Osteoblast (primary cell): ENCODE measurements around the gene SAP30BP. TPM values are rescaled to one million over a fixed set of nuclear protein-coding genes. Genes with fewer than 3 reads are reported as not detected.

Experiments used
- DNase-seq: peaks from one replicate; pipeline ENCODE4 v3.0.0; 2011; ENCODE audit warnings: low spot score, mixed read lengths; ENCODE audit not compliant: insufficient read length; ENCODE audit errors: missing footprints
- H2AFZ ChIP-seq: 2 replicates; pipeline ENCODE4 v1.6.0; 2011; ENCODE audit warnings: mild to moderate bottlenecking, low read length
- H3K27ac ChIP-seq: 2 replicates; pipeline ENCODE4 v1.5.1; 2011; ENCODE audit warnings: mild to moderate bottlenecking, low read depth, low read length, moderate library complexity
- H3K27me3 ChIP-seq: 2 replicates; pipeline ENCODE4 v1.6.0; 2012; ENCODE audit warnings: mild to moderate bottlenecking, control low read depth, inconsistent platforms, low read length, moderate library complexity; ENCODE audit not compliant: insufficient read depth
- H3K36me3 ChIP-seq: 2 replicates; pipeline ENCODE4 v1.5.1; 2011; ENCODE audit warnings: mild to moderate bottlenecking, low read length, control low read depth, moderate library complexity; ENCODE audit not compliant: insufficient read depth
- H3K4me1 ChIP-seq: 2 replicates; pipeline ENCODE4 v1.5.1; 2011; ENCODE audit warnings: mild to moderate bottlenecking, low read length, control low read depth, moderate library complexity; ENCODE audit not compliant: insufficient read depth
- H3K4me2 ChIP-seq: 2 replicates; pipeline ENCODE4 v1.6.0; 2011; ENCODE audit warnings: mild to moderate bottlenecking, low read length; ENCODE audit not compliant: insufficient read depth
- H3K4me3 ChIP-seq: fragments of 200-600 bp; sonication (generic); 3 replicates; pipeline ENCODE4 v1.5.1; 2012; ENCODE audit warnings: mild to moderate bottlenecking, low read length, inconsistent platforms; ENCODE audit not compliant: insufficient read depth
- H3K79me2 ChIP-seq: 2 replicates; pipeline ENCODE4 v1.6.0; 2012; ENCODE audit warnings: mild to moderate bottlenecking, low read length, control low read depth, inconsistent platforms; ENCODE audit not compliant: insufficient read depth
- H3K9me3 ChIP-seq: 2 replicates; pipeline ENCODE4 v1.5.1; 2011; ENCODE audit warnings: low read depth, low read length, control low read depth
- H4K20me1 ChIP-seq: 2 replicates; pipeline ENCODE4 v1.6.0; 2012; ENCODE audit warnings: mild to moderate bottlenecking, low read length, control low read depth; ENCODE audit not compliant: insufficient read depth
- total RNA-seq: library from RNA; depleted of rRNA; stranded (reverse); fragments of >200 nt; gene quantifications from 2 replicates; pipeline ENCODE4 v1.2.3, GENCODE V29; 2012
- TF ChIP-seq, protein P1 (sequence below): IDR thresholded peaks from 2 replicates; pipeline ENCODE4 v1.5.1; 2011; ENCODE audit warnings: mild to moderate bottlenecking, low read depth, low read length, moderate library complexity; ENCODE audit errors: extremely low read depth

Gene SAP30BP
- total RNA-seq, 1 donor = 48.1 TPM

DNA sequence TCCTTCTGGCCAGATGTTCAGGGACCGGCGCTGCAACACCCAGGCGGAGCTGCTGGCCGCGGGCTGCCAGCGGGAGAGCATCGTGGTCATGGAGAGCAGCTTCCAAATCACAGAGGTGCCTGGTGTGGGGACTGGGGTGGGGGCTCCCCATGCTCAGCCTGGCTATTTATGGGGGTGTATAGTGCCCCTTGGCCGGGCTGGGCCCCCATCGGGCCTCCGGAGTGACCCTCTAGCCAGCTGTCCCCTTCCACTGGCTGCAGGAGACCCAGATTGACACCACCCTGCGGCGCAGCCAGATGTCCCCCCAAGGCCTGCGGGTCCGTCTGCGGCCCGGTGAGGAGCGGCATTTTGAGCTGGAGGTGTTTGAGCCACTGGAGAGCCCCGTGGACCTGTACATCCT lies 60.3 kb downstream of the SAP30BP start:
- H3K4me1 ChIP-seq = no peaks in the 10 kb centered on the region
- no peak overlapping the region for H3K4me2 ChIP-seq
- TF ChIP-seq, protein P1, sequence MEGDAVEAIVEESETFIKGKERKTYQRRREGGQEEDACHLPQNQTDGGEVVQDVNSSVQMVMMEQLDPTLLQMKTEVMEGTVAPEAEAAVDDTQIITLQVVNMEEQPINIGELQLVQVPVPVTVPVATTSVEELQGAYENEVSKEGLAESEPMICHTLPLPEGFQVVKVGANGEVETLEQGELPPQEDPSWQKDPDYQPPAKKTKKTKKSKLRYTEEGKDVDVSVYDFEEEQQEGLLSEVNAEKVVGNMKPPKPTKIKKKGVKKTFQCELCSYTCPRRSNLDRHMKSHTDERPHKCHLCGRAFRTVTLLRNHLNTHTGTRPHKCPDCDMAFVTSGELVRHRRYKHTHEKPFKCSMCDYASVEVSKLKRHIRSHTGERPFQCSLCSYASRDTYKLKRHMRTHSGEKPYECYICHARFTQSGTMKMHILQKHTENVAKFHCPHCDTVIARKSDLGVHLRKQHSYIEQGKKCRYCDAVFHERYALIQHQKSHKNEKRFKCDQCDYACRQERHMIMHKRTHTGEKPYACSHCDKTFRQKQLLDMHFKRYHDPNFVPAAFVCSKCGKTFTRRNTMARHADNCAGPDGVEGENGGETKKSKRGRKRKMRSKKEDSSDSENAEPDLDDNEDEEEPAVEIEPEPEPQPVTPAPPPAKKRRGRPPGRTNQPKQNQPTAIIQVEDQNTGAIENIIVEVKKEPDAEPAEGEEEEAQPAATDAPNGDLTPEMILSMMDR = no peak
- H3K4me3 ChIP-seq = no peak overlapping the region
- no peaks in the 10 kb centered on the region for H3K79me2 ChIP-seq
- H3K27ac ChIP-seq = no peak overlapping the region
- DNase-seq = peak; percentile 62
- no peaks in the 10 kb centered on the region for H4K20me1 ChIP-seq
- H2AFZ ChIP-seq = no peak overlapping the region
- H3K27me3 ChIP-seq = peaks cover 4% of the 10 kb centered on the region
- H3K36me3 ChIP-seq = no peaks in the 10 kb centered on the region
- H3K9me3 ChIP-seq = no peaks in the 10 kb centered on the region

DNA sequence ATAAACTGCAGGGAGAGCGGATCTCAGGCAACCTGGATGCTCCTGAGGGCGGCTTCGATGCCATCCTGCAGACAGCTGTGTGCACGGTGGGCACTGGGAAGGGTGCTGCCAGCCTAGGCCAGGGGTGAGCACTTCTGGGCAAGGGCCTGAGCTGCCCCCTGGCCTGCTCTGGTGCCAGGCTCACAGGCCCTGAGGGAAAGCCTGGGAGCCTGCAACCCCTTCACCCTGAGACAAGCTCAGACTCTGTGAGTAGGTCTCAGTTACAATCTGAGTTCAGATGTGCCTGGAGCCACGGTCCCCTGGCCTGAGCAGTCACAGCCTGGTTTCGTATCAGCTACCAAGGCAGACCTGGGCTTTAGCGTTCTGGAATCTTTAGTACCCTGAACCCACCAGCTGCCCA lies 62.2 kb downstream of the SAP30BP start:
- Histone ChIP-seq H2AFZ (no peak overlapping the region), H3K4me2 (no peak overlapping the region), H3K79me2 (no peaks in the 10 kb centered on the region), H3K36me3 (no peaks in the 10 kb centered on the region), H3K9me3 (no peaks in the 10 kb centered on the region), H3K4me1 (no peaks in the 10 kb centered on the region), H3K27me3 (peaks cover 4% of the 10 kb centered on the region), H4K20me1 (no peaks in the 10 kb centered on the region), H3K27ac (no peak overlapping the region), H3K4me3 (no peak overlapping the region)
- TF ChIP-seq, protein P1 = no peak
- DNase-seq = peak; percentile 87

DNA sequence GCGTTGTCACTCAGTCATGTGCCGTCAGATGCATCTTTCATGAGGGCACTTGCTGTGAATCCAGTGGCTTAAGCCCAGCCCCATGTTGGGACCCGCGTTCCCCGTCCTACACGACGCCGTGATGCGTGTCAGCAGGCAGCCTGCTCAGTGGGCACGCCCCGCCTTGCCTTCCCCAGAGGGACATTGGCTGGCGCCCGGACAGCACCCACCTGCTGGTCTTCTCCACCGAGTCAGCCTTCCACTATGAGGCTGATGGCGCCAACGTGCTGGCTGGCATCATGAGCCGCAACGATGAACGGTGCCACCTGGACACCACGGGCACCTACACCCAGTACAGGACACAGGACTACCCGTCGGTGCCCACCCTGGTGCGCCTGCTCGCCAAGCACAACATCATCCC lies 62.9 kb downstream of the SAP30BP start:
- Histone ChIP-seq H4K20me1 (no peaks in the 10 kb centered on the region), H3K36me3 (no peaks in the 10 kb centered on the region), H3K9me3 (no peaks in the 10 kb centered on the region), H2AFZ (no peak overlapping the region), H3K4me3 (no peak overlapping the region), H3K79me2 (no peaks in the 10 kb centered on the region), H3K27me3 (peaks cover 4% of the 10 kb centered on the region), H3K4me1 (no peaks in the 10 kb centered on the region), H3K4me2 (no peak overlapping the region), H3K27ac (no peak overlapping the region)
- DNase-seq = peak; percentile 50
- TF ChIP-seq, protein P1 = no peak

DNA sequence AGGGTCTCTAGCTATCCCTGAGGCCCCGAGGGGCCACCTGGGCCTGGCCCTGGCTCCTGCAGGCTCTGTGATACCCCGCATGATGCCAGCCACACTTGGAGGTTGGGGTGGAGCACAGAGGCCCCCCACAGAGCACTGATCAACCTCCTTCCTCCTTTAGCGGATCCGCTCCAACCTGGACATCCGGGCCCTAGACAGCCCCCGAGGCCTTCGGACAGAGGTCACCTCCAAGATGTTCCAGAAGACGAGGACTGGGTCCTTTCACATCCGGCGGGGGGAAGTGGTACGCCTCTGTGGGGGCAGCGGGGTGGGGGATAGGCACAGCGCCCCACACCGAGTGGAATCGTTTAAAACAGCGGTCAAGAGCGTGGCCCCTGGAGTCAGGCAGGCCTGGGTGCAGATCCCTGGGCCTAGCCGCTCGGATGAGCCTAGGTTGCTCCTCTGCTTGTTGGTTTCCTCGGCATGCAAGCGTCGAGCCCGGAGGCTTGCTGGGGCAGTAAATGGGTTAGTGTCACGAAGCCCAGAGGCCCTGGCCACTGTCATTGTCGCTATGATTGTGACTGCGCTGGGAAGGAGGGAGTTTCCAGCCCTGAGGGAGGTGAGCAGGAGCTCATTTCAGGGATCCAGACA lies 64.1 kb downstream of the SAP30BP start:
- H3K36me3 ChIP-seq = no peaks in the 10 kb centered on the region
- TF ChIP-seq, protein P1 = no peak
- no peak overlapping the region for H3K4me3 ChIP-seq
- H3K4me1 ChIP-seq = no peaks in the 10 kb centered on the region
- no peak overlapping the region for H2AFZ ChIP-seq
- no peaks in the 10 kb centered on the region for H3K9me3 ChIP-seq
- no peak overlapping the region for H3K4me2 ChIP-seq
- no peaks in the 10 kb centered on the region for H4K20me1 ChIP-seq
- no peaks in the 10 kb centered on the region for H3K79me2 ChIP-seq
- peaks cover 4% of the 10 kb centered on the region for H3K27me3 ChIP-seq
- H3K27ac ChIP-seq = no peak overlapping the region
- DNase-seq = peak; percentile 59
